Measurements from ENCODE around the gene GHRL.
"Not testable (repeated sequence)": the region's sequence is repeated elsewhere in the genome, so short reads cannot be mapped to it uniquely, and the experiment has no call there.

GHRL gene

DNA sequence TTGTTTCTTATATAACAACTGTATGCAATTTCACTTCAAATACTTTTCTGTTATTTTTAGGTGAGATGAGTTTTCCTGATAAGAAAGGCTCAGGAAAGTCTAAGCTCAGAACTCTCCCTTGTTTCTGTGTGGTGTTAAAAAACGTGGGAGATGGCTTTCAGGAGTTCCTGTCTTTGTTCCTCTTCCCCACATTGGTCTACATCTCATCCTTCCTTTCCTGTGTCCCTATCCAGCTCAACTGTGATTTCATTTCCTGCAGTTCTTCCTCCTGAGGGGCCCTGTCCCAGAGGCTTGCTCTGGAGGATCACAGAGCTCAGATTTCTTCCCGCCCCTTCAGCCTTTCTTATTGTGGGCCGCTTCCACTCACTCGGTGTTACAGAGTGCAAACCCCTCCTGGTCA, 17.0 kb upstream of the GHRL start:
- no peaks in the 10 kb centered on the region for H3K9me3 ChIP-seq (ENCODE audit: control insufficient read depth, insufficient read depth, low read length)
- H3K27me3 ChIP-seq (ENCODE audit: control insufficient read depth, insufficient read depth, low read length), result no peaks in the 10 kb centered on the region
- H3K9ac ChIP-seq (ENCODE audit: low read depth, low read length), result no peak overlapping the region
- H3K4me1 ChIP-seq (ENCODE audit: control insufficient read depth, insufficient read depth, low read length), result no peaks in the 10 kb centered on the region
- no peak overlapping the region for H3K4me3 ChIP-seq (ENCODE audit: low read depth, low read length)
- peaks cover 29% of the 10 kb centered on the region for H3K36me3 ChIP-seq (ENCODE audit: control insufficient read depth, insufficient read depth, low read length)

DNA sequence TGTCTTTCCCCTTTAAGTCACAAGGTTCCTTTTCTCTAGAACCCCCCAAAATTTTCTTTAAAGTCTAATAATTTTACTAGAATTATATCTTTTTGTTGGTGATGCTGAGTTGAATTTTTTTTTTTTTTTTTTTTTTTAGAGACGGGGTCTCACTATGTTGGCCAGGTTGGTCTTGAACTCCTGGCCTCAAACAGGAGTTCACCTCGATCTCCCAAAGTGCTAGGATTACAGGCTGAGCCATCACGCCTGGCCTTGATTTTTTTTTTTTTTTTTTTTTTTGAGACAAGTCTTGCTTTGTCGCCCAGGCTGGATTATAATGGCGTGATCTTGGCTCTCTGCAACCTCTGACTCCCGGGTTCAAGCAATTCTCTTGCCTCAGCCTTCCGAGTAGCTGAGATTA, 15.9 kb upstream of the GHRL start:
- H3K4me3 ChIP-seq (ENCODE audit: low read depth, low read length), result no peak overlapping the region
- no peak overlapping the region for H3K9ac ChIP-seq (ENCODE audit: low read depth, low read length)
- no peaks in the 10 kb centered on the region for H3K4me1 ChIP-seq (ENCODE audit: control insufficient read depth, insufficient read depth, low read length)
- H3K36me3 ChIP-seq (ENCODE audit: control insufficient read depth, insufficient read depth, low read length), result peaks cover 39% of the 10 kb centered on the region
- H3K9me3 ChIP-seq (ENCODE audit: control insufficient read depth, insufficient read depth, low read length), result no peaks in the 10 kb centered on the region
- H3K27me3 ChIP-seq (ENCODE audit: control insufficient read depth, insufficient read depth, low read length), result no peaks in the 10 kb centered on the region

DNA sequence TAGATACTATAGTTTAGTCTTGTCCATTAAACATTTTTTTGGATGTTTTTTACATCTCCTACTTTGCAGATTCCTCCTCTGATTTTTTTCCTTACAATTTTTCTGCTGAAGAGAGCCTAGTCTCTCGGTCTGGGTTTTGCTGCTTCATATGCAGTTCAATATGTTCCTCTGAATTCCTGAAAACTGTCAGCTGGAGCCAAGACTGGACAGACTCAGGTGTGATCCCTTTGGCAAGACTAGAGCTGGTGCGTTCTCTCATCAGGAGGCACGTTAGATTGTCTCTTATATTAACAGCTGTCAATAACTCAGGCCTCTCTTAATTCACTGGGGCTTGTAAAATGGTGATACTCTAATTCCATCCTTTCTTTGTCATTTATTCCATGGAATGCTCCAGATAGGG, 13.4 kb upstream of the GHRL start:
- no peak overlapping the region for H3K9ac ChIP-seq (ENCODE audit: low read depth, low read length)
- no peak overlapping the region for H3K4me3 ChIP-seq (ENCODE audit: low read depth, low read length)
- H3K36me3 ChIP-seq (ENCODE audit: control insufficient read depth, insufficient read depth, low read length), result peaks cover 38% of the 10 kb centered on the region
- no peaks in the 10 kb centered on the region for H3K9me3 ChIP-seq (ENCODE audit: control insufficient read depth, insufficient read depth, low read length)
- no peaks in the 10 kb centered on the region for H3K27me3 ChIP-seq (ENCODE audit: control insufficient read depth, insufficient read depth, low read length)
- H3K4me1 ChIP-seq (ENCODE audit: control insufficient read depth, insufficient read depth, low read length), result no peaks in the 10 kb centered on the region

DNA sequence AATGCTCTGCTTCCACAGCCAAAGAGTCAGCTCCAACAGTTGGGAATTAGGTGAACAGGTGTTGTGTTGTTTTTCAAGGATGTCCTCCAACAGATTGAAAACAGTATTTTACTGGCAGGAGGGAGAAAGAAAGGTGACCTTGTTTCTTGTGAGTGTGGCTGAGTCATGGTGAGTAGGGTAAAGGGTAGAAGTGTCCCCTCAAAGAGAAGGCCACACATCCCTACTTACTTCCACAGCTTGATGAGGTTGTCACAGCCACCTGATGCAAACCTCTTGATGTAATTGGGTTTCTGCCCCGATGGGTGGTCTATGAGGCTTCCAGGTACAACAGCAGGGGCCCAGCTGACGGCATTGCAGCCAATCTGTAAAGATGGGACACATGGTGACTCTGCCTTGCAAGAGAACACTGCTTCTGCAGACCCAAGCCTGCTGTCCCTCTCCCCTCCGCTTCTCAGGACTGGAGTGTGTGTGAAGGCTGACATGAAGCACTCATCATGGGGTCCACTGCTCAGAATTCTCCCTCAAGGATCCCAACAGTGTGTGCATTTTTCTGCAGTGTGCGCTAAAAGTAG, 12.7 kb upstream of the GHRL start:
- Histone ChIP-seq H3K4me1 (ENCODE audit: control insufficient read depth, insufficient read depth, low read length) (no peaks in the 10 kb centered on the region), H3K36me3 (ENCODE audit: control insufficient read depth, insufficient read depth, low read length) (peaks cover 43% of the 10 kb centered on the region)

DNA sequence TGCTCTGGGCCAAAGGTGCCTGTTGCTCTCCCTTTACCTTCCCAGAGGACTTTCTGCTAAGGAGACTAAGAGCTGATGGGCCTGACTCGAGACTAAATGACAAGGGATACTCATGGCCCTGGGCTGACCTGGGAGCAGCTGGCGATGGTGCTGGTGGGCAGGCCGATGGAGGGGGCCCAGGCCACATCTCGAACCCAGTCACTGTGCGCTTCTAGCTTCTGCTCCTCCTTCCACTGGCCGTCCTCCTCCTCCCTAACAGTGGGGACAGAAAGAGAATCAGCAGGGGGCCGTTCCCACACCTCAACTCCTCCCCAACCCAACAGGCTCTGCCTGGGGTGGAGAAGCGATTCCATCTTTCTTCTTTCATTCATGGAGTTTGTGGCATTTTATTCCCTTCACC, 12.2 kb upstream of the GHRL start:
- Histone ChIP-seq H3K4me1 (ENCODE audit: control insufficient read depth, insufficient read depth, low read length) (no peaks in the 10 kb centered on the region), H3K36me3 (ENCODE audit: control insufficient read depth, insufficient read depth, low read length) (peaks cover 48% of the 10 kb centered on the region), H3K9me3 (ENCODE audit: control insufficient read depth, insufficient read depth, low read length) (no peaks in the 10 kb centered on the region), H3K27me3 (ENCODE audit: control insufficient read depth, insufficient read depth, low read length) (no peaks in the 10 kb centered on the region), H3K4me3 (ENCODE audit: low read depth, low read length) (no peak overlapping the region), H3K9ac (ENCODE audit: low read depth, low read length) (no peak overlapping the region)

More for the DNA sequence above, 12.7 kb upstream of the GHRL start:
- Histone ChIP-seq H3K27me3 (ENCODE audit: control insufficient read depth, insufficient read depth, low read length) (no peaks in the 10 kb centered on the region), H3K9me3 (ENCODE audit: control insufficient read depth, insufficient read depth, low read length) (no peaks in the 10 kb centered on the region), H3K4me3 (ENCODE audit: low read depth, low read length) (no peak overlapping the region), H3K9ac (ENCODE audit: low read depth, low read length) (no peak overlapping the region)

DNA sequence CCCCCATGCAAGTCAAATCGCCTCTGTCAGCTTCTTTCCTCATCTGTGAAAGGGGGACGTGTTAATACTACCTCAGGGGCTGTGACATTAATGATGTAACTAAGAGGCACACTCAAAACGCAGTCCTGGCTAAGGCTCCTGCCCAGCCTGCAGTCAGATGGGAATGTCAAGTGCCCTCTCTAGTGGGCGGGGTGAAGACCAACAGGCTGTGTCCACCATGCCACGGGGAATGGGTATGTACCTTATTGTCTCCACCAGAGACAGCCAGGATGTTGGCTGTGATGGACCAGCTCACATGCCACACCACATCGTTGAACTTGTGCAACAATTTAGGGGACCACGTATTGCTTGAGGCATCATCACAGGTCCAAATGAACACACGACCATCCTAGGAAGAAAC, 11.0 kb upstream of the GHRL start:
- peaks cover 48% of the 10 kb centered on the region for H3K36me3 ChIP-seq (ENCODE audit: control insufficient read depth, insufficient read depth, low read length)
- no peaks in the 10 kb centered on the region for H3K9me3 ChIP-seq (ENCODE audit: control insufficient read depth, insufficient read depth, low read length)

DNA sequence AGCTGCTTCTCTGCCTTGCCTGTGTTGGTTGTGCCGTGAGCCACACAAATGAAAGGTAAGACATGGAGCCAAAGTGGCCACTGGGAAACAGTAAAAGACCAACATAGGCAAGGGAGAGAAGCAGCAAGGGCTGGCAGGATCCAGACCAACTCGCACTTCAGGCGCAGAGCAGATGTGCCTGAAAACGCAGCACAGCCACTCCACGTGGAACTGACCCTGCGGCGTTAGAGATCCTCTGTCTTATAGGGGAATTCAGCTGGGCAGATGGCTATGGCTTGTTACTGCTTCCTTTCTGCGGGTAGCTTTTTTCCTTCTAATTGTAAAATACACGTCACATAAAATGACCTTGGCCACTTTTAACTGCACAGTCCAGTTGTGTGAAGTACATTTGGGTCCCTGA, 10.4 kb upstream of the GHRL start:
- H3K36me3 ChIP-seq (ENCODE audit: control insufficient read depth, insufficient read depth, low read length), result peaks cover 48% of the 10 kb centered on the region

More for the DNA sequence above, 11.0 kb upstream of the GHRL start:
- H3K4me3 ChIP-seq (ENCODE audit: low read depth, low read length), result no peak overlapping the region
- H3K27me3 ChIP-seq (ENCODE audit: control insufficient read depth, insufficient read depth, low read length), result no peaks in the 10 kb centered on the region
- H3K4me1 ChIP-seq (ENCODE audit: control insufficient read depth, insufficient read depth, low read length), result no peaks in the 10 kb centered on the region
- H3K9ac ChIP-seq (ENCODE audit: low read depth, low read length), result no peak overlapping the region

DNA sequence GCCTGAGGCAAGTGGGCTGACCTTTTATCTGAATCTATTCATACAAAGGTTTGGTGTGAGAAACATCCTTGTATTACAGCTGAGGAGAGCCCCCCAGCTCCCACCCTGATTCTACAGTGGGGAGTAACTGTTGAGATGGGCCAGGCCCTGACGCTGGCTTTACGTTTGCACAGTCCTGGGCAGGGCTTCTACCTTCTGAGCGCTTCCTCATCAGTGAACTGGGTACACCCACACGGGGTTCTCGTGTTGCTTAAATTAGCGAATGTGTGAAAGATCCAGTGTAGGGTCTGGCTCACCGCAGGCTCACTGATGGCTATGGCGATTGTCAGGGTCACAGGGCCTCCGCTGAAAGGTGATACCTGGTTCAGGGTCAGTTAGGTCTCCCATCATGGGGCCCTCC, 7.3 kb upstream of the GHRL start:
- no peaks in the 10 kb centered on the region for H3K4me1 ChIP-seq (ENCODE audit: control insufficient read depth, insufficient read depth, low read length)
- peaks cover 47% of the 10 kb centered on the region for H3K36me3 ChIP-seq (ENCODE audit: control insufficient read depth, insufficient read depth, low read length)
- no peaks in the 10 kb centered on the region for H3K9me3 ChIP-seq (ENCODE audit: control insufficient read depth, insufficient read depth, low read length)
- H3K9ac ChIP-seq (ENCODE audit: low read depth, low read length), result no peak overlapping the region
- H3K4me3 ChIP-seq (ENCODE audit: low read depth, low read length), result no peak overlapping the region
- no peaks in the 10 kb centered on the region for H3K27me3 ChIP-seq (ENCODE audit: control insufficient read depth, insufficient read depth, low read length)

More for the DNA sequence above, 10.4 kb upstream of the GHRL start:
- Histone ChIP-seq H3K9me3 (ENCODE audit: control insufficient read depth, insufficient read depth, low read length) (no peaks in the 10 kb centered on the region), H3K4me1 (ENCODE audit: control insufficient read depth, insufficient read depth, low read length) (no peaks in the 10 kb centered on the region), H3K9ac (ENCODE audit: low read depth, low read length) (no peak overlapping the region), H3K27me3 (ENCODE audit: control insufficient read depth, insufficient read depth, low read length) (no peaks in the 10 kb centered on the region), H3K4me3 (ENCODE audit: low read depth, low read length) (no peak overlapping the region)

DNA sequence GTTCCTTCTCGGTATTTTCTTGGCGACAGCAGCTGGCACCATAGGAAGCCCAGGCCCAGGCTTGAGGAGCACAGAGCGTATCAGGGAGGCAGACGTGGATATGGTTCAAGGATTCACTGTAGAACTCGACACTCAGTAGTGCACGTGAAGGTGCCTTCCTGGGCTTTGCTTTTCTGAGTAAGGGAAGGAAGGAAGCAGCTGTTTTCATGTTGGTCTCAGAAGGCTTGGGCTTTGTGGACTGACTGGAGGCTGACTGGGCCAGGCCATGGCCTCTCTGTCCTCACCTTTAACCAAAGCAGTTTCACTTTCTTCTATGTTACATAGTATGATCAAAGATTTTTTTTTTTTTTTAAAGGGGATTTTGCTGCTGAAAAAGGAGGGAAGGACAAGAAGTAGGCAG, 6.9 kb upstream of the GHRL start:
- Histone ChIP-seq H3K9ac (ENCODE audit: low read depth, low read length) (no peak overlapping the region), H3K36me3 (ENCODE audit: control insufficient read depth, insufficient read depth, low read length) (peaks cover 42% of the 10 kb centered on the region), H3K4me1 (ENCODE audit: control insufficient read depth, insufficient read depth, low read length) (no peaks in the 10 kb centered on the region), H3K4me3 (ENCODE audit: low read depth, low read length) (no peak overlapping the region), H3K9me3 (ENCODE audit: control insufficient read depth, insufficient read depth, low read length) (no peaks in the 10 kb centered on the region), H3K27me3 (ENCODE audit: control insufficient read depth, insufficient read depth, low read length) (no peaks in the 10 kb centered on the region)

DNA sequence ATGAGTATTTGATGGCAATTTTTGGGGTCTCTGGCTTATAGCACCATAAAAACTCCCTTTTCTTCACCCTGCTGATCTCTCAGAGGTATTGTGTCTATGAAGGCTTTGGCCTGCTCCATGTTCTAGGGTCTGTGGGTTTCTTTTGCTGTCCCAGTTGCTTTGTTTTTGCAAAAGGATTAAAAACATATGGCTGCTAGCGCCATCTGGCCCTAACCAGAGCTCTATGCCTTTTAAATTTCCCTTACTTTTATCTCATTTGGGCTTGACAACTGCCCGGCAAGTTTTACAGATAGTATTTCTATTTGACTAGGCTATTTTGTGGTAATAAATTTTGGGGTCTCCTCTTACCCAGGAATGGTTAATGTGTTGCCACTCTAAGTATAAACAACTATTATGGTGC, 6.4 kb upstream of the GHRL start:
- Histone ChIP-seq H3K9ac (ENCODE audit: low read depth, low read length) (no peak overlapping the region), H3K36me3 (ENCODE audit: control insufficient read depth, insufficient read depth, low read length) (peaks cover 37% of the 10 kb centered on the region), H3K27me3 (ENCODE audit: control insufficient read depth, insufficient read depth, low read length) (no peaks in the 10 kb centered on the region), H3K4me3 (ENCODE audit: low read depth, low read length) (no peak overlapping the region), H3K4me1 (ENCODE audit: control insufficient read depth, insufficient read depth, low read length) (no peaks in the 10 kb centered on the region), H3K9me3 (ENCODE audit: control insufficient read depth, insufficient read depth, low read length) (no peaks in the 10 kb centered on the region)

DNA sequence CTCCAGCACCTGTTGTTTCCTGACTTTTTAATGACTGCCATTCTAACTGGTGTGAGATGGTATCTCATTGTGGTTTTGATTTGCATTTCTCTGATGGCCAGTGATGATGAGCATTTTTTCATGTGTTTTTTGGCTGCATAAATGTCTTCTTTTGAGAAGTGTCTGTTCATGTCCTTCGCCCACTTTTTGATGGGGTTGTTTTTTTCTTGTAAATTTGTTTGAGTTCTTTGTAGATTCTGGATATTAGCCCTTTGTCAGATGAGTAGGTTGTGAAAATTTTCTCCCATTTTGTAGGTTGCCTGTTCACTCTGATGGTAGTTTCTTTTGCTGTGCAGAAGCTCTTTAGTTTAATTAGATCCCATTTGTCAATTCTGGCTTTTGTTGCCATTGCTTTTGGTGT, 5.3 kb upstream of the GHRL start:
- H3K27me3 ChIP-seq (ENCODE audit: control insufficient read depth, insufficient read depth, low read length); H3K9ac ChIP-seq (ENCODE audit: low read depth, low read length); H3K9me3 ChIP-seq (ENCODE audit: control insufficient read depth, insufficient read depth, low read length); H3K4me1 ChIP-seq (ENCODE audit: control insufficient read depth, insufficient read depth, low read length); H3K4me3 ChIP-seq (ENCODE audit: low read depth, low read length): not testable (repeated sequence)
- peaks cover 26% of the 10 kb centered on the region for H3K36me3 ChIP-seq (ENCODE audit: control insufficient read depth, insufficient read depth, low read length)

DNA sequence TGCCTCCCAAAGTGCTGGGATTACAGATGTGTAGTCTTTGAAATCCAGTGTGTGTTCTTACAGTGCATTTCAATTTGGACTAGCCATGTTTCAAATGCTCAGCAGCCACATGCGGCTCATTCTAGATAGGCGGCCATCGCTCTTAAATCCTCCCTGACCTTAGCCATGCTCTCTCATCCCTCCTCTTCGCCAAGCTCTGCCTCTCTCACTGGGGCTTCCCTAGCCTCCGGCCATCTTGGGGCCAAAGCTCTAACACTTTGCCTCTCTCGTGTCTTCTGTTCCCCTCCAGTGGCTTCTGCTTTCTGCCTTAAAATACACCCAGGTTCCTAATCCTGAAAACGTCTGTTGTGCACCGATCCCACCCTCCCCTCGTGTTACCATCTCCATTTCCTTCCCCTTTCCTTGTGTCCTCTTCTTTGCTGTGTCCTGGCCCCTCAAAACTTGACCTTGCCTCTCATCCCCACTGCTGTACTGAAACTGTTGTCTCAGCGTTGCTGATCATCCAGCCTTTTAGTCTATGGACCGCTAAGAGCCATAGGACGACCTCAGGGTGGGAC, 1.4 kb upstream of the GHRL start:
- Histone ChIP-seq H3K36me3 (ENCODE audit: control insufficient read depth, insufficient read depth, low read length) (peaks cover 20% of the 10 kb centered on the region), H3K9me3 (ENCODE audit: control insufficient read depth, insufficient read depth, low read length) (no peaks in the 10 kb centered on the region), H3K9ac (ENCODE audit: low read depth, low read length) (no peak overlapping the region), H3K27me3 (ENCODE audit: control insufficient read depth, insufficient read depth, low read length) (no peaks in the 10 kb centered on the region), H3K4me1 (ENCODE audit: control insufficient read depth, insufficient read depth, low read length) (no peaks in the 10 kb centered on the region), H3K4me3 (ENCODE audit: low read depth, low read length) (no peak overlapping the region)

All from iPS-15b (cell line).